HepG2 (cell line): ENCODE measurements around the gene NAA38. TPM values are rescaled to one million over a fixed set of nuclear protein-coding genes. Genes with fewer than 3 reads are reported as not detected.

Experiments
- GABPA ChIP-seq, 2 experiments: IDR thresholded peaks; 2 replicates each; pipeline ENCODE4 v1.6.1; 2011 to 2016; ENCODE audit warnings: low read depth in 2 of 2, low read length in 1 of 2, missing biosample characterization in 1 of 2, missing genetic modification characterization in 1 of 2
- HMGA1 ChIP-seq: sonication (generic); formaldehyde crosslinking; conservative IDR thresholded peaks from 2 replicates; pipeline ENCODE4 v1.4.0; 2020; ENCODE audit warnings: missing genetic modification reagents
- HNRNPK ChIP-seq: fragments of 200-400 bp; formaldehyde crosslinking; IDR thresholded peaks from 2 replicates; pipeline ENCODE4 v1.6.1; 2018; ENCODE audit warnings: low read length, low read depth, moderate library complexity, mild to moderate bottlenecking; ENCODE audit not compliant: poor library complexity, severe bottlenecking
- KLF15 ChIP-seq: sonication (generic); formaldehyde crosslinking; IDR thresholded peaks from 2 replicates; pipeline ENCODE4 v1.8.1; 2023; ENCODE audit warnings: borderline replicate concordance, mild to moderate bottlenecking, inconsistent platforms, missing genetic modification reagents, mixed read lengths
- MAZ ChIP-seq, 2 experiments: sonication (generic) in 1 of 2; formaldehyde crosslinking in 1 of 2; IDR thresholded peaks; 2 replicates each; pipeline versions ENCODE4 v1.5.0 to v1.6.1; 2012 to 2020; ENCODE audit warnings: low read depth in 2 of 2, mild to moderate bottlenecking in 2 of 2, borderline replicate concordance in 1 of 2, improper control_type of control experiment in 1 of 2, low read length in 1 of 2, missing genetic modification reagents in 1 of 2, moderate library complexity in 1 of 2
- MBNL3 ChIP-seq: fragments of 250-450 bp; sonication (Bioruptor Pico); conservative IDR thresholded peaks from 2 replicates; pipeline ENCODE4 v1.8.0; 2022; ENCODE audit warnings: mild to moderate bottlenecking, inconsistent platforms
- NFATC3 ChIP-seq: sonication (generic); formaldehyde crosslinking; IDR thresholded peaks from 2 replicates; pipeline ENCODE4 v1.5.1; 2020; ENCODE audit warnings: mild to moderate bottlenecking, missing genetic modification reagents
- NR2F1 ChIP-seq, 2 experiments: fragments of 450-650 bp in 1 of 2; formaldehyde crosslinking in 1 of 2; IDR thresholded peaks; 2 replicates each; pipeline versions ENCODE4 v1.5.0 to v1.6.1; 2016 to 2020; ENCODE audit warnings: mild to moderate bottlenecking in 1 of 2, missing compliant biosample characterization in 1 of 2, missing genetic modification reagents in 1 of 2, moderate library complexity in 1 of 2
- POLR2G ChIP-seq: fragments of 200-400 bp; formaldehyde crosslinking; IDR thresholded peaks from 2 replicates; pipeline ENCODE4 v1.6.1; 2018; ENCODE audit warnings: mild to moderate bottlenecking, low read depth, low read length, moderate library complexity
- SRSF4 ChIP-seq: fragments of 200-400 bp; formaldehyde crosslinking; IDR thresholded peaks from one replicate; pipeline ENCODE4 v1.6.1; 2018; ENCODE audit warnings: mild to moderate bottlenecking, low read depth, low read length, moderate library complexity; ENCODE audit not compliant: poor library complexity, severe bottlenecking
- ZNF292 ChIP-seq: sonication (generic); formaldehyde crosslinking; IDR thresholded peaks from 2 replicates; pipeline ENCODE4 v1.8.1; 2022; ENCODE audit warnings: mild to moderate bottlenecking, low read depth, missing genetic modification reagents, borderline replicate concordance
- ZNF607 ChIP-seq: sonication (generic); formaldehyde crosslinking; IDR thresholded peaks from 2 replicates; pipeline ENCODE4 v1.5.1; 2020; ENCODE audit warnings: missing genetic modification reagents, mild to moderate bottlenecking, borderline replicate concordance
- polyA plus RNA-seq, 8 experiments: library from polyadenylated mRNA; depleted of rRNA in 3 of 8; stranded (reverse) in 7 of 8; unstranded in 1 of 8; fragments of >200 nt; fragmentation: Illumina TruSeq in 4 of 8; extraction: Trizol in 4 of 8; gene quantifications; 2 replicates each; pipeline versions ENCODE4 v1.2.1 to v1.2.3, GENCODE V29; 2011 to 2016; ENCODE audit warnings: low read depth in 4 of 8, missing spikeins in 1 of 8, mixed read lengths in 1 of 8; ENCODE audit not compliant: insufficient read depth in 1 of 8
- total RNA-seq, 5 experiments: library from RNA; depleted of rRNA; stranded (reverse); fragments of >200 nt; fragmentation: Illumina TruSeq; extraction: Trizol; gene quantifications; 2 replicates each; pipeline ENCODE4 v1.2.3, GENCODE V29; 2016; ENCODE audit warnings: low read depth in 1 of 5
- TF ChIP-seq, protein P1 (sequence below): sonication (generic); formaldehyde crosslinking; conservative IDR thresholded peaks from 2 replicates; pipeline ENCODE4 v1.4.0; 2020; ENCODE audit warnings: mild to moderate bottlenecking, missing genetic modification reagents, moderate library complexity
- TF ChIP-seq, protein P2 (sequence below): sonication (generic); formaldehyde crosslinking; IDR thresholded peaks from 2 replicates; pipeline ENCODE4 v1.5.0; 2020; ENCODE audit warnings: mild to moderate bottlenecking, missing genetic modification reagents
- TF ChIP-seq, protein P3 (sequence below): sonication (generic); formaldehyde crosslinking; conservative IDR thresholded peaks from 2 replicates; pipeline ENCODE4 v1.5.0; 2020; ENCODE audit warnings: missing genetic modification reagents
- TF ChIP-seq, protein P4 (sequence below): sonication (generic); formaldehyde crosslinking; IDR thresholded peaks from 2 replicates; pipeline ENCODE4 v1.8.0; 2022; ENCODE audit warnings: missing genetic modification reagents, mild to moderate bottlenecking, inconsistent platforms, borderline replicate concordance
- TF ChIP-seq, protein P5 (sequence below): sonication (generic); formaldehyde crosslinking; IDR thresholded peaks from 2 replicates; pipeline ENCODE4 v1.4.0; 2020; ENCODE audit warnings: mild to moderate bottlenecking, missing genetic modification reagents

The NAA38 gene
- total and polyA plus RNA-seq, 2 of the 13 experiments (the other 11 are each of a cell fraction or from before 2014, with no cell fraction given): 46.9 to 91.6 TPM

DNA sequence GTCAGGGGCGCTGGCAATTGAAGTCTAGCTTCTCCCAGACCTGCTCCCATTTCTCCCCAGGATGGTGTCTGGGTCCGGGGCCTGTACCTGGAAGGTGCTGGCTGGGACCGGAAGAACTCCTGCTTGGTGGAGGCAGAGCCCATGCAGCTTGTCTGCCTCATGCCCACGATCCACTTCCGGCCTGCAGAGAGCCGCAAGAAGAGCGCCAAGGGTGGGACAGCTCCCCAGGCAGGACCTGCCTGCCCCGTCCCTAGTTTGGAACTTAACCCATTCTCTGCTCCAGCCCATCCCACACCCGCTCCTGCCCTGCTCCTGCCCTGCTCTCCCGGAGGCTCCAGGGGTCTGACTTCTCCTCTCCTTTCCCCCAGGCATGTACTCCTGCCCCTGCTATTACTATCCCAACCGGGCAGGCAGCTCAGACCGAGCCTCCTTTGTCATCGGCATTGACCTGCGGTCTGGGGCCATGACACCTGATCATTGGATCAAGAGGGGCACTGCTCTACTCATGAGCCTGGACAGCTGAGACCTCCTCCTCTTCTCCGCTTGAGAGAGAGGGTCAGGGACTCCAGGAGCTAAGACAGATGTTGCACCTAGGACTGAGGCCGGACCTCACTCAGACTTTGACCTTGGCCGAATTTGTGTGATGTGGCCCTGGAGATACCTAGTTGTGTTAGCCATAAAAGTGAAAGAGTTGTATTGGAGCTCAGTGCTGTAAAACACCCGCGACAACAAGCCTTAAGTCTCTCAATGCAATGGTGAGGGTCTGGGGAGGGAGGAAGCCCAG is 24.2 kb downstream of the NAA38 start (continued):
- TF ChIP-seq, protein P1, sequence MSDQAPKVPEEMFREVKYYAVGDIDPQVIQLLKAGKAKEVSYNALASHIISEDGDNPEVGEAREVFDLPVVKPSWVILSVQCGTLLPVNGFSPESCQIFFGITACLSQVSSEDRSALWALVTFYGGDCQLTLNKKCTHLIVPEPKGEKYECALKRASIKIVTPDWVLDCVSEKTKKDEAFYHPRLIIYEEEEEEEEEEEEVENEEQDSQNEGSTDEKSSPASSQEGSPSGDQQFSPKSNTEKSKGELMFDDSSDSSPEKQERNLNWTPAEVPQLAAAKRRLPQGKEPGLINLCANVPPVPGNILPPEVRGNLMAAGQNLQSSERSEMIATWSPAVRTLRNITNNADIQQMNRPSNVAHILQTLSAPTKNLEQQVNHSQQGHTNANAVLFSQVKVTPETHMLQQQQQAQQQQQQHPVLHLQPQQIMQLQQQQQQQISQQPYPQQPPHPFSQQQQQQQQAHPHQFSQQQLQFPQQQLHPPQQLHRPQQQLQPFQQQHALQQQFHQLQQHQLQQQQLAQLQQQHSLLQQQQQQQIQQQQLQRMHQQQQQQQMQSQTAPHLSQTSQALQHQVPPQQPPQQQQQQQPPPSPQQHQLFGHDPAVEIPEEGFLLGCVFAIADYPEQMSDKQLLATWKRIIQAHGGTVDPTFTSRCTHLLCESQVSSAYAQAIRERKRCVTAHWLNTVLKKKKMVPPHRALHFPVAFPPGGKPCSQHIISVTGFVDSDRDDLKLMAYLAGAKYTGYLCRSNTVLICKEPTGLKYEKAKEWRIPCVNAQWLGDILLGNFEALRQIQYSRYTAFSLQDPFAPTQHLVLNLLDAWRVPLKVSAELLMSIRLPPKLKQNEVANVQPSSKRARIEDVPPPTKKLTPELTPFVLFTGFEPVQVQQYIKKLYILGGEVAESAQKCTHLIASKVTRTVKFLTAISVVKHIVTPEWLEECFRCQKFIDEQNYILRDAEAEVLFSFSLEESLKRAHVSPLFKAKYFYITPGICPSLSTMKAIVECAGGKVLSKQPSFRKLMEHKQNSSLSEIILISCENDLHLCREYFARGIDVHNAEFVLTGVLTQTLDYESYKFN (CRISPR knock-in tag): 0 out of 2 replicates have a peak, but pooled peaks have one; percentile 45
- TF ChIP-seq SRSF4: no peak
- no peak for TF ChIP-seq MBNL3 (CRISPR knock-in tag)
- TF ChIP-seq HNRNPK: no peak
- TF ChIP-seq GABPA (IDR thresholded peaks at IDR 0.05; ENCODE audit: low read depth, low read length): no peak
- peak; percentile 71 for TF ChIP-seq GABPA (CRISPR knock-in tag; IDR thresholded peaks at IDR 0.05; ENCODE audit: low read depth)
- no peak for TF ChIP-seq ZNF292 (CRISPR knock-in tag)
- TF ChIP-seq ZNF607: no peak
- TF ChIP-seq, protein P2, sequence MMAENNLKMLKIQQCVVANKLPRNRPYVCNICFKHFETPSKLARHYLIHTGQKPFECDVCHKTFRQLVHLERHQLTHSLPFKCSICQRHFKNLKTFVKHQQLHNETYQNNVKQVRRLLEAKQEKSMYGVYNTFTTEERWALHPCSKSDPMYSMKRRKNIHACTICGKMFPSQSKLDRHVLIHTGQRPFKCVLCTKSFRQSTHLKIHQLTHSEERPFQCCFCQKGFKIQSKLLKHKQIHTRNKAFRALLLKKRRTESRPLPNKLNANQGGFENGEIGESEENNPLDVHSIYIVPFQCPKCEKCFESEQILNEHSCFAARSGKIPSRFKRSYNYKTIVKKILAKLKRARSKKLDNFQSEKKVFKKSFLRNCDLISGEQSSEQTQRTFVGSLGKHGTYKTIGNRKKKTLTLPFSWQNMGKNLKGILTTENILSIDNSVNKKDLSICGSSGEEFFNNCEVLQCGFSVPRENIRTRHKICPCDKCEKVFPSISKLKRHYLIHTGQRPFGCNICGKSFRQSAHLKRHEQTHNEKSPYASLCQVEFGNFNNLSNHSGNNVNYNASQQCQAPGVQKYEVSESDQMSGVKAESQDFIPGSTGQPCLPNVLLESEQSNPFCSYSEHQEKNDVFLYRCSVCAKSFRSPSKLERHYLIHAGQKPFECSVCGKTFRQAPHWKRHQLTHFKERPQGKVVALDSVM: peak; percentile 23; the same call in 1 of the 2 replicates
- 0 out of 2 replicates have a peak, but pooled peaks have one; percentile 12 for TF ChIP-seq NFATC3 (CRISPR knock-in tag)
- TF ChIP-seq, protein P3, sequence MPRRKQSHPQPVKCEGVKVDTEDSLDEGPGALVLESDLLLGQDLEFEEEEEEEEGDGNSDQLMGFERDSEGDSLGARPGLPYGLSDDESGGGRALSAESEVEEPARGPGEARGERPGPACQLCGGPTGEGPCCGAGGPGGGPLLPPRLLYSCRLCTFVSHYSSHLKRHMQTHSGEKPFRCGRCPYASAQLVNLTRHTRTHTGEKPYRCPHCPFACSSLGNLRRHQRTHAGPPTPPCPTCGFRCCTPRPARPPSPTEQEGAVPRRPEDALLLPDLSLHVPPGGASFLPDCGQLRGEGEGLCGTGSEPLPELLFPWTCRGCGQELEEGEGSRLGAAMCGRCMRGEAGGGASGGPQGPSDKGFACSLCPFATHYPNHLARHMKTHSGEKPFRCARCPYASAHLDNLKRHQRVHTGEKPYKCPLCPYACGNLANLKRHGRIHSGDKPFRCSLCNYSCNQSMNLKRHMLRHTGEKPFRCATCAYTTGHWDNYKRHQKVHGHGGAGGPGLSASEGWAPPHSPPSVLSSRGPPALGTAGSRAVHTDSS: no peak
- no peak for TF ChIP-seq HMGA1 (CRISPR knock-in tag)
- TF ChIP-seq, protein P4, sequence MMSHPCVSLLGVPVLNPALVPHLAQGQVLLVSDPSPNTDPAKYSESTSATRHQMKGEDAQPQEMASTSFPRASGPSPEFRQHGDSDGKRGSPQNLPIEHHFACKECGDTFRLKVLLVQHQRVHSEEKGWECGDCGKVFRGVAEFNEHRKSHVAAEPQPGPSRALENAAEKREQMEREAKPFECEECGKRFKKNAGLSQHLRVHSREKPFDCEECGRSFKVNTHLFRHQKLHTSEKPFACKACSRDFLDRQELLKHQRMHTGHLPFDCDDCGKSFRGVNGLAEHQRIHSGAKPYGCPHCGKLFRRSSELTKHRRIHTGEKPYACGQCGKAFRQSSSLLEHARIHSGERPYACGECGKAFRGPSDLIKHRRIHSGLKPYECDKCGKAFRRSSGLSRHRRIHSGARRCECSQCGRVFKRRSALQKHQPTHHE: no peak
- TF ChIP-seq MAZ (IDR thresholded peaks at IDR 0.05; ENCODE audit: borderline replicate concordance, low read depth, low read length): no peak
- TF ChIP-seq MAZ (CRISPR knock-in tag; IDR thresholded peaks at IDR 0.05; ENCODE audit: low read depth): 0 out of 2 replicates have a peak, but pooled peaks have one; percentile 42
- TF ChIP-seq, protein P5, sequence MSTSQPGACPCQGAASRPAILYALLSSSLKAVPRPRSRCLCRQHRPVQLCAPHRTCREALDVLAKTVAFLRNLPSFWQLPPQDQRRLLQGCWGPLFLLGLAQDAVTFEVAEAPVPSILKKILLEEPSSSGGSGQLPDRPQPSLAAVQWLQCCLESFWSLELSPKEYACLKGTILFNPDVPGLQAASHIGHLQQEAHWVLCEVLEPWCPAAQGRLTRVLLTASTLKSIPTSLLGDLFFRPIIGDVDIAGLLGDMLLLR (CRISPR knock-in tag): no peak
- TF ChIP-seq KLF15 (CRISPR knock-in tag): no peak
- TF ChIP-seq POLR2G: 0 out of 2 replicates have a peak, but pooled peaks have one; percentile 50
- TF ChIP-seq NR2F1 (CRISPR knock-in tag; IDR thresholded peaks at IDR 0.05): no peak
